GM21576 (cell line): ENCODE results near the gene DNM3.
A peak's percentile ranks its signal among the peaks of the same experiment; 100 is the strongest.
"Not testable (repeated sequence)": the region's sequence is repeated elsewhere in the genome, so short reads cannot be mapped to it uniquely, and the experiment has no call there.

ENCODE experiments used
- ATAC-seq: cut with Tn5 transposase; IDR thresholded peaks from one replicate; pipeline ENCODE4 v1.9.1; 2021; ENCODE audit warnings: mild to moderate bottlenecking, moderate library complexity; ENCODE audit not compliant: unreplicated experiment

DNM3 gene

GRCh38 chr1:172402878-172403569 is 561.7 kb downstream of the DNM3 start:
- no peak for ATAC-seq

- ATAC-seq = no peak
These were observed 562.8 kb downstream of the DNM3 start for GRCh38 chr1:172404121-172404520.

- no peak for ATAC-seq
These were observed 564.6 kb downstream of the DNM3 start for GRCh38 chr1:172405912-172406311.

- no peak for ATAC-seq
These were observed 565.7 kb downstream of the DNM3 start for GRCh38 chr1:172406968-172407367.

- ATAC-seq = no peak
These were observed 567.7 kb downstream of the DNM3 start for GRCh38 chr1:172408958-172409357.

- ATAC-seq = no peak
These were observed 568.7 kb downstream of the DNM3 start for GRCh38 chr1:172410027-172410426.

- no peak for ATAC-seq
These were observed 570.6 kb downstream of the DNM3 start for GRCh38 chr1:172411791-172412338.

GRCh38 chr1:172414331-172414730 is 573.0 kb downstream of the DNM3 start:
- no peak for ATAC-seq

GRCh38 chr1:172416496-172417035 is 575.3 kb downstream of the DNM3 start:
- ATAC-seq = no peak

GRCh38 chr1:172417557-172417956 is 576.3 kb downstream of the DNM3 start:
- ATAC-seq = no peak

GRCh38 chr1:172420385-172420784 is 579.1 kb downstream of the DNM3 start, which contains the start of gene C1orf105:
C1orf105 (plus strand) TSS chr1:172420685; CDS start chr1:172420886, 201 bp downstream.
- no peak for ATAC-seq

- no peak for ATAC-seq
These were observed 580.8 kb downstream of the DNM3 start for GRCh38 chr1:172421974-172422604.

GRCh38 chr1:172423336-172423735 is 582.0 kb downstream of the DNM3 start:
- ATAC-seq = no peak

GRCh38 chr1:172425339-172425738 is 584.0 kb downstream of the DNM3 start:
- ATAC-seq = no peak

GRCh38 chr1:172427191-172427590 is 585.9 kb downstream of the DNM3 start:
- ATAC-seq = no peak

GRCh38 chr1:172429331-172430127 is 588.2 kb downstream of the DNM3 start:
- ATAC-seq = peak; percentile 50

GRCh38 chr1:172430128-172430454 is 588.8 kb downstream of the DNM3 start:
- no peak for ATAC-seq

GRCh38 chr1:172431204-172431603 is 589.9 kb downstream of the DNM3 start:
- no peak for ATAC-seq

- ATAC-seq = no peak
These were observed 590.5 kb downstream of the DNM3 start for GRCh38 chr1:172431721-172432192.

GRCh38 chr1:172437183-172437582 is 595.9 kb downstream of the DNM3 start:
- ATAC-seq = not testable (repeated sequence)

GRCh38 chr1:172442404-172442803 is 601.1 kb downstream of the DNM3 start:
- no peak for ATAC-seq
